Mesothelial cell of epicardium (in vitro differentiated cells): ENCODE results near the gene AURKA. TPM values are rescaled to one million over a fixed set of nuclear protein-coding genes. Genes with fewer than 3 reads are reported as not detected.
A peak's percentile ranks its signal among the peaks of the same experiment; 100 is the strongest.
"Not testable (repeated sequence)": the region's sequence is repeated elsewhere in the genome, so short reads cannot be mapped to it uniquely, and the experiment has no call there.

Source experiments
- DNase-seq, 2 experiments: peaks; one replicate each; pipeline ENCODE4 v3.0.0; 2021; ENCODE audit warnings: low spot score in 2 of 2; ENCODE audit not compliant: unreplicated experiment in 2 of 2
- H3K27ac Mint-ChIP-seq: 2 replicates; pipeline ENCODE4 v1.8.0; 2021; ENCODE audit warnings: mixed read lengths
- H3K27me3 Mint-ChIP-seq: 2 replicates; pipeline ENCODE4 v1.8.0; 2021; ENCODE audit warnings: low read depth, mixed read lengths
- H3K36me3 Mint-ChIP-seq: 2 replicates; pipeline ENCODE4 v1.8.0; 2021; ENCODE audit warnings: mixed read lengths
- H3K4me1 Mint-ChIP-seq: 2 replicates; pipeline ENCODE4 v1.8.0; 2021; ENCODE audit warnings: mixed read lengths
- H3K4me3 Mint-ChIP-seq: 2 replicates; pipeline ENCODE4 v1.8.0; 2021; ENCODE audit warnings: mild to moderate bottlenecking, moderate library complexity, mixed read lengths
- H3K9me3 Mint-ChIP-seq: 2 replicates; pipeline ENCODE4 v1.8.0; 2021; ENCODE audit warnings: mixed read lengths
- CTCF ChIP-seq: fragments of 200-600 bp; sonication (generic); IDR thresholded peaks from one replicate; pipeline ENCODE4 v1.5.0; 2021; ENCODE audit warnings: antibody characterized with exemption; ENCODE audit not compliant: unreplicated experiment
- total RNA-seq: library from RNA; stranded (reverse); gene quantifications from 3 replicates; pipeline ENCODE4 v1.2.1, GENCODE V29; 2021

The AURKA gene
- total RNA-seq, 1 donor from 2014 or later: 14.4 TPM

- no peak for TF ChIP-seq CTCF
- DNase-seq: no peak
These were observed 23.1 kb upstream of the AURKA start for GRCh38 chr20:56414842-56415765.

GRCh38 chr20:56412949-56413348, 20.9 kb upstream of the AURKA start:
- no peak overlapping the region for H3K4me3 Mint-ChIP-seq
- DNase-seq: no peak
- H3K27me3 Mint-ChIP-seq: no peaks in the 10 kb centered on the region
- H3K36me3 Mint-ChIP-seq: peaks cover 18% of the 10 kb centered on the region
- no peaks in the 10 kb centered on the region for H3K9me3 Mint-ChIP-seq
- H3K4me1 Mint-ChIP-seq: no peaks in the 10 kb centered on the region
- no peak for TF ChIP-seq CTCF
- no peak overlapping the region for H3K27ac Mint-ChIP-seq

More at GRCh38 chr20:56414842-56415765, 23.1 kb upstream of the AURKA start:
- H3K27me3 Mint-ChIP-seq: no peaks in the 10 kb centered on the region
- H3K36me3 Mint-ChIP-seq: peaks cover 13% of the 10 kb centered on the region
- H3K27ac Mint-ChIP-seq: no peak overlapping the region
- no peaks in the 10 kb centered on the region for H3K4me1 Mint-ChIP-seq
- H3K9me3 Mint-ChIP-seq: no peaks in the 10 kb centered on the region
- H3K4me3 Mint-ChIP-seq: no peak overlapping the region

DNA sequence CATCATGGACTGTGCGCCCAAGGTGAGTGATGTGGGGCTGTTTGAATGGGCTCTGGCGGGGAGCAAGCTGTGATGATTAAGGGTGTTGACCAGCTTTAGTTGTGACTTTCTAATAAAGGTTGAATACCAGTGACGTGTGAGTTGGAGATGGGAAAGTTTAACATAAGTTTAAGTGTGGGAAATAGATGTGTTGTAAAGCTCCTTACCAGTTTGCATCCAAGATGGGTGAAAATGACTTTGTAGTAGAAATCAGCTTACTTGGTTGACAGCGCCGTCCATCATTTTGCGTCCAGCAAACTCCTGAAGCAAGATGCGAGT, 20.4 kb upstream of the AURKA start:
- no peak for TF ChIP-seq CTCF
- no peaks in the 10 kb centered on the region for H3K9me3 Mint-ChIP-seq
- H3K27ac Mint-ChIP-seq: peak overlapping the region; percentile 78
- H3K36me3 Mint-ChIP-seq: peaks cover 21% of the 10 kb centered on the region
- no peaks in the 10 kb centered on the region for H3K4me1 Mint-ChIP-seq
- no peak overlapping the region for H3K4me3 Mint-ChIP-seq
- no peaks in the 10 kb centered on the region for H3K27me3 Mint-ChIP-seq
- no peak for DNase-seq

- H3K4me1 Mint-ChIP-seq: no peaks in the 10 kb centered on the region
- H3K27me3 Mint-ChIP-seq: no peaks in the 10 kb centered on the region
- DNase-seq: no peak
- H3K9me3 Mint-ChIP-seq: no peaks in the 10 kb centered on the region
- H3K36me3 Mint-ChIP-seq: peaks cover 21% of the 10 kb centered on the region
- peak within 1 kb of the TSS; percentile 78 for H3K27ac Mint-ChIP-seq
- no peak within 1 kb of the TSS for H3K4me3 Mint-ChIP-seq
- no peak for TF ChIP-seq CTCF
These were observed 19.9 kb upstream of the AURKA start, which contains the start of gene CASS4 for GRCh38 chr20:56411759-56412472. TSS of gene CASS4 (plus strand) at chr20:56412260. CDS start at chr20:56412459, 199 bp downstream.

GRCh38 chr20:56411287-56411686, 19.3 kb upstream of the AURKA start:
- H3K4me3 Mint-ChIP-seq, H3K27me3 Mint-ChIP-seq, H3K4me1 Mint-ChIP-seq, H3K9me3 Mint-ChIP-seq, DNase-seq: not testable (repeated sequence)
- peak overlapping the region; percentile 78 for H3K27ac Mint-ChIP-seq
- peaks cover 21% of the 10 kb centered on the region for H3K36me3 Mint-ChIP-seq

DNA sequence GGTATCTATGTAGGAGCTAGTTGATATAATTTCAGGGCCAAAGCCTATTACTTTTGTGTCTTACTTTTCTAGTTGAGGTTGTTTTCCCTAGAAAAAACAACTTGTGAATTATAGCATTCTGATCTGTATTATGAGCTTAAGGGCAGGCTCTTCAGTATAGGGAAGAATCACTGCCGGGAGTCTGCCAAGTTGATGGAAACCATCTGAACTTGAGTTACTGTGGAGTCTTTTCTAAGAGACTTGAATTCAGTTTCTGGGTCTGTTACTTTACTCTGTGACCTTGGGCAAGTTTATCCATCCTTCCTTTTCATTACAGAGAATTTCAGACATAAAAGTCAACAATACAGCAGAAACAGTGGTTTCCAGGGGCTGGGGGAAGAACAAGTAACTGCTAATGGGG, 17.9 kb upstream of the AURKA start:
- Mint-ChIP-seq H3K4me3 (no peak overlapping the region), H3K9me3 (no peaks in the 10 kb centered on the region), H3K36me3 (peaks cover 28% of the 10 kb centered on the region), H3K27me3 (no peaks in the 10 kb centered on the region), H3K4me1 (no peaks in the 10 kb centered on the region), H3K27ac (peak overlapping the region; percentile 66)
- TF ChIP-seq CTCF: no peak
- DNase-seq: no peak
